Measurements from ENCODE around the gene RPTOR. TPM values are rescaled to one million over a fixed set of nuclear protein-coding genes. Genes with fewer than 3 reads are reported as not detected.

RPTOR gene
- total RNA-seq, 2 experiments from 2014 or later = 48.1 to 87.8 TPM

DNA sequence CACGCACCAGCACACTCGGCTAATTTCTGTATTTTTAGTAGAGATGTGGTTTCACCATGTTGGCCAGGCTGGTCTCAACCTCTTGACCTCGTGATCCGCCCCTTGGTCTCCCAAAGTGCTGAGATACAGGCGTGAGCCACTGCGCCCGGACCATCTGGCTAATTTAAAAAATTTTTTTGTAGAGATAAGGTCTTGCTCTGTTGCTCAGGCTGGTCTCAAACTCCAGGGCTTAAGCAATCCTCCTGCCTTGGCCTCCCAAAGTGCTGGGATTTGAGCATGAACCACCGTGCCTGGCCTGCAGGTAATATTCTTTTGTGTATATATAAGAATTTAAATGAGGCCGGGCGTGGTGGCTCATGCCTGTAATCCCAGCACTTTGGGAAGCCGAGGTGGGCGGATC, 115.0 kb downstream of the RPTOR start:
- BruUV-seq (replicated peaks) = no TSS peak
- Histone ChIP-seq H3K4me2 (ENCODE audit: low read length) (no peak overlapping the region), H3K9me2 (ENCODE audit: insufficient read depth, low read length) (no peaks in the 10 kb centered on the region), H4K20me1 (ENCODE audit: insufficient read depth, low read length) (no peaks in the 10 kb centered on the region), H3K79me2 (ENCODE audit: insufficient read depth, low read depth, low read length) (peaks cover 55% of the 10 kb centered on the region; the same call in 1 of the 2 replicates), H3K4me1 (ENCODE audit: insufficient read depth, low read length, poor library complexity, severe bottlenecking) (peaks cover 20% of the 10 kb centered on the region), H2AFZ (ENCODE audit: low read length) (no peak overlapping the region), H3K9me3 (ENCODE audit: low read length) (peaks cover 21% of the 10 kb centered on the region; the same call in 1 of the 2 replicates), H3K27ac (ENCODE audit: low read depth, low read length, poor library complexity, severe bottlenecking) (no peak overlapping the region), H3K4me3 (ENCODE audit: low read depth, low read length, poor library complexity, severe bottlenecking) (no peak overlapping the region), H3K36me3 (ENCODE audit: insufficient read depth, low read length) (peaks cover 11% of the 10 kb centered on the region; the same call in 1 of the 2 replicates)
- ChIA-PET CTCF (ENCODE audit: unreplicated experiment) (no interaction called here), POLR2A (no interaction called here)
- no peak for DNase-seq (ENCODE audit: low spot score)
- intact Hi-C loops (cut with micrococcal nuclease; ENCODE audit: unreplicated experiment) = no loop called here
- TF ChIP-seq EZH2phosphoT487 (IDR thresholded peaks at IDR 0.05; ENCODE audit: borderline replicate concordance, low read depth, low read length) = no peak
- TF ChIP-seq, protein P1, sequence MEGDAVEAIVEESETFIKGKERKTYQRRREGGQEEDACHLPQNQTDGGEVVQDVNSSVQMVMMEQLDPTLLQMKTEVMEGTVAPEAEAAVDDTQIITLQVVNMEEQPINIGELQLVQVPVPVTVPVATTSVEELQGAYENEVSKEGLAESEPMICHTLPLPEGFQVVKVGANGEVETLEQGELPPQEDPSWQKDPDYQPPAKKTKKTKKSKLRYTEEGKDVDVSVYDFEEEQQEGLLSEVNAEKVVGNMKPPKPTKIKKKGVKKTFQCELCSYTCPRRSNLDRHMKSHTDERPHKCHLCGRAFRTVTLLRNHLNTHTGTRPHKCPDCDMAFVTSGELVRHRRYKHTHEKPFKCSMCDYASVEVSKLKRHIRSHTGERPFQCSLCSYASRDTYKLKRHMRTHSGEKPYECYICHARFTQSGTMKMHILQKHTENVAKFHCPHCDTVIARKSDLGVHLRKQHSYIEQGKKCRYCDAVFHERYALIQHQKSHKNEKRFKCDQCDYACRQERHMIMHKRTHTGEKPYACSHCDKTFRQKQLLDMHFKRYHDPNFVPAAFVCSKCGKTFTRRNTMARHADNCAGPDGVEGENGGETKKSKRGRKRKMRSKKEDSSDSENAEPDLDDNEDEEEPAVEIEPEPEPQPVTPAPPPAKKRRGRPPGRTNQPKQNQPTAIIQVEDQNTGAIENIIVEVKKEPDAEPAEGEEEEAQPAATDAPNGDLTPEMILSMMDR (conservative IDR thresholded peaks at IDR 0.05; ENCODE audit: low read length) = no peak

DNA sequence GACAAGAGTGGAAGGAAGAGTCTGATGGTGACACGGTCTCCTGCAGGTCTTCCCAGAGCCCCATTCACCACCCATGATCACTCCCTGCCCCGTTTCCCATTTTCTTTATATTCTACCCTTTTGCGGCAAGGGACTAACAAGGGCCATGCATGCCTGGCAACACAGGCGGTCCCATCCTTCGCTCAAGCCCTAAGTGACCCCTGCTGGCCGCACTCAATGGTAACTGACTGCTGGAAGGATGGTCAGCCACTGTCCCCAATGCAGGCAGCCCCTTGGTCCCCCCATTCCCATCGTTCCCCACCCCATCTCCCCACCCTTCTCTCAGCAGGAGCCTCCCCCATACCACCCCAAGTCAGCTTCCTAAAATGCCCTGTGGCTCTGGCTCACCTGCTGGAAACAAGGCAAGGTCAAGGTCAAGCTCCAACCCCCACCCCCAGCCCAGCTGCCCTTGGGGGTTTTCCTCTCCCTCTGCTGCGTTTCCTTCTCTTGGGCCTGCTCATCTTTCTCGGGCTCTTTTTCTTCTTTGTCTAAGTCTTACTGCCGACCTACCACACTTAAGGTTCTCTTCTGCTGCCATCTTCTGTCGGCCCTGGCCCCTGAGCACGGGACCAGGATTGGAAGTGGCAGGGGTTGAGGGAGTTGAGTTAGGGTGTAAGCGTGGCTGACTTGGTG, 116.0 kb downstream of the RPTOR start:
- DNase-seq (ENCODE audit: low spot score) = no peak
- CTCF ChIA-PET (ENCODE audit: unreplicated experiment) = interaction anchor here (0.5 kb wide), 1 partner anchor 823 kb away, joined by 9 read pairs; no protein-coding TSS in a partner anchor
- H3K9me3 ChIP-seq (ENCODE audit: low read length) = peaks cover 21% of the 10 kb centered on the region; the same call in 1 of the 2 replicates
- no peak overlapping the region for H2AFZ ChIP-seq (ENCODE audit: low read length)
- POLR2A ChIA-PET = no interaction called here
- peaks cover 51% of the 10 kb centered on the region; the same call in 1 of the 2 replicates for H3K79me2 ChIP-seq (ENCODE audit: insufficient read depth, low read depth, low read length)
- H3K27ac ChIP-seq (ENCODE audit: low read depth, low read length, poor library complexity, severe bottlenecking) = no peak overlapping the region
- H3K9me2 ChIP-seq (ENCODE audit: insufficient read depth, low read length) = no peaks in the 10 kb centered on the region
- H3K4me3 ChIP-seq (ENCODE audit: low read depth, low read length, poor library complexity, severe bottlenecking) = no peak overlapping the region
- intact Hi-C loops (cut with micrococcal nuclease; ENCODE audit: unreplicated experiment) = no loop called here
- no peaks in the 10 kb centered on the region for H4K20me1 ChIP-seq (ENCODE audit: insufficient read depth, low read length)
- BruUV-seq (replicated peaks) = no TSS peak
- peaks cover 26% of the 10 kb centered on the region for H3K4me1 ChIP-seq (ENCODE audit: insufficient read depth, low read length, poor library complexity, severe bottlenecking)
- peaks cover 11% of the 10 kb centered on the region; the same call in 1 of the 2 replicates for H3K36me3 ChIP-seq (ENCODE audit: insufficient read depth, low read length)
- no peak for TF ChIP-seq EZH2phosphoT487 (IDR thresholded peaks at IDR 0.05; ENCODE audit: borderline replicate concordance, low read depth, low read length)
- TF ChIP-seq, protein P1 (conservative IDR thresholded peaks at IDR 0.05; ENCODE audit: low read length) = no peak
- H3K4me2 ChIP-seq (ENCODE audit: low read length) = no peak overlapping the region

DNA sequence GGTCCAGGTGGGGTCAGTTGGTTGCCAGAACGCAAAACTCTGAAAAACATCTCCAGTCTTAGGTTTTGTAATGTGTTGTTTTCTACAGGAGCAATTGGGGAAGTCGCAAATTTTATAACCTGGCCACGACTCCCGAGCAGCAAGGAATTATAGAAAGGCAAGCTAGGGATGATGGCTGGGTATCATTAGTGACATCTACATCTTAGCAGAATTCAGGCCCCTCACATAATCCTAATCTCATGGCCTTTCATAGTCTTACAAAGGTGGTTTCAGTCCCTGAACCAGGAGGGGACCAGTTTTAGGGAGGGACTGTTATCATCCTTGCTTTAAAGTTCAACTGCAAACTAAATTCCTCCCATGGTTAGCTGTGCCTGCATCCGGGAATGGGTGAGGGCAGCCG, 117.9 kb downstream of the RPTOR start:
- peaks cover 14% of the 10 kb centered on the region for H3K36me3 ChIP-seq (ENCODE audit: insufficient read depth, low read length)
- no peak overlapping the region for H3K27ac ChIP-seq (ENCODE audit: low read depth, low read length, poor library complexity, severe bottlenecking)
- H2AFZ ChIP-seq (ENCODE audit: low read length) = no peak overlapping the region
- CTCF ChIA-PET (ENCODE audit: unreplicated experiment) = no interaction called here
- no peak for DNase-seq (ENCODE audit: low spot score)
- no peak for TF ChIP-seq EZH2phosphoT487 (IDR thresholded peaks at IDR 0.05; ENCODE audit: borderline replicate concordance, low read depth, low read length)
- TF ChIP-seq, protein P1 (conservative IDR thresholded peaks at IDR 0.05; ENCODE audit: low read length) = no peak
- intact Hi-C loops (cut with micrococcal nuclease; ENCODE audit: unreplicated experiment) = no loop called here
- H3K4me1 ChIP-seq (ENCODE audit: insufficient read depth, low read length, poor library complexity, severe bottlenecking) = peaks cover 43% of the 10 kb centered on the region
- peaks cover 44% of the 10 kb centered on the region; the same call in 1 of the 2 replicates for H3K79me2 ChIP-seq (ENCODE audit: insufficient read depth, low read depth, low read length)
- no peaks in the 10 kb centered on the region for H3K9me2 ChIP-seq (ENCODE audit: insufficient read depth, low read length)
- H3K4me3 ChIP-seq (ENCODE audit: low read depth, low read length, poor library complexity, severe bottlenecking) = no peak overlapping the region
- POLR2A ChIA-PET = no interaction called here
- H3K4me2 ChIP-seq (ENCODE audit: low read length) = no peak overlapping the region
- H4K20me1 ChIP-seq (ENCODE audit: insufficient read depth, low read length) = no peaks in the 10 kb centered on the region
- no TSS peak for BruUV-seq (replicated peaks)
- peaks cover 13% of the 10 kb centered on the region; the same call in 1 of the 2 replicates for H3K9me3 ChIP-seq (ENCODE audit: low read length)

All from OCI-LY7 (cell line).